Right atrium auricular region (tissue), 2 donors: Measurements from ENCODE around the gene KRTAP5-8. TPM values are rescaled to one million over a fixed set of nuclear protein-coding genes. Genes with fewer than 3 reads are reported as not detected.

ENCODE experiments used
- DNase-seq: peaks from one replicate; pipeline ENCODE4 v3.0.0-alpha.2; 2019; ENCODE audit warnings: low spot score
- H3K27ac ChIP-seq, 2 donors: fragments of 200-600 bp; sonication (generic); 1 replicate in 1 of 2; 2 replicates in 1 of 2; pipeline ENCODE4 v1.5.1; 2016 to 2019
- H3K27me3 ChIP-seq, 2 donors: fragments of 200-600 bp; sonication (generic); one replicate each; pipeline versions ENCODE4 v1.5.1 to v1.6.0; 2017 to 2019
- H3K36me3 ChIP-seq: fragments of 200-600 bp; sonication (generic); one replicate; pipeline ENCODE4 v1.5.1; 2016
- H3K4me1 ChIP-seq, 2 donors: fragments of 200-600 bp; sonication (generic); one replicate each; pipeline versions ENCODE4 v1.5.1 to v1.6.0; 2017 to 2019
- H3K4me3 ChIP-seq, 2 donors: fragments of 200-600 bp; sonication (generic); 1 replicate in 1 of 2; 2 replicates in 1 of 2; pipeline ENCODE4 v1.5.1; 2017 to 2019; ENCODE audit warnings: mild to moderate bottlenecking in 1 of 2, moderate library complexity in 1 of 2
- H3K9me3 ChIP-seq, 2 donors: fragments of 200-600 bp; sonication (generic); one replicate each; pipeline ENCODE4 v1.5.1; 2019
- CTCF ChIP-seq, 2 donors: fragments of 200-600 bp; sonication (generic); IDR thresholded peaks; one replicate each; pipeline ENCODE4 v1.5.1; 2019; ENCODE audit warnings: antibody characterized with exemption in 2 of 2
- total RNA-seq, 2 donors: library from RNA; depleted of rRNA; stranded (reverse); fragments of >200 nt; gene quantifications; one replicate each; pipeline ENCODE4 v1.1.0, GENCODE V29; 2016

The KRTAP5-8 gene
- total RNA-seq, 2 donors from 2014 or later = not detected

DNA sequence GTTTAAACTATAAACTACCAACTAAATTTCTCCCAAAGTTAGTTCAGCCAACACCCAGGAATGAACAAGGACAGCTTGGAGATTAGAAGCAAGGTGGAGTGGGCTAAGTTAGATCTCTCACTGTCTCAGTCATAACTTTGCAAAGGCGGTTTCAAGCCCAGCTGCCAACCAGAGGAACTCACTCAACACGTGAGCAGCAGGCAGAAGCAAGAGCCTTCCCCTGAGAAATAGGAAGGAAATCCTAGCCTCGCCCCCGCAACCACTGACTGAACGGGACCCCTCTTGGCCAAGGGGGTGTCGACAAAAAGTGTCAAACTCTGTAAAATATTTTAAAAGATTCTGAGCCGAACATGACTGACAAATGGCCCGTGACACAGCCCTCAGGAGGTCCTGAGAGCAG, 6.0 kb downstream of the KRTAP5-8 start:
- no peaks in the 10 kb centered on the region for H3K4me1 ChIP-seq
- H3K27me3 ChIP-seq = no peaks in the 10 kb centered on the region
- DNase-seq = no peak
- H3K9me3 ChIP-seq = no peaks in the 10 kb centered on the region
- H3K4me3 ChIP-seq = no peak overlapping the region
- no peaks in the 10 kb centered on the region for H3K36me3 ChIP-seq
- TF ChIP-seq CTCF (IDR thresholded peaks at IDR 0.05) = no peak
- H3K27ac ChIP-seq = no peak overlapping the region

- H3K36me3 ChIP-seq = no peaks in the 10 kb centered on the region
- no peaks in the 10 kb centered on the region for H3K9me3 ChIP-seq
- no peaks in the 10 kb centered on the region for H3K27me3 ChIP-seq
- H3K4me1 ChIP-seq = no peaks in the 10 kb centered on the region
- no peak for DNase-seq
- no peak for TF ChIP-seq CTCF (IDR thresholded peaks at IDR 0.05)
- H3K27ac ChIP-seq = no peak overlapping the region
- no peak overlapping the region for H3K4me3 ChIP-seq
Measured at GRCh38 chr11:71544525-71545214, 6.8 kb downstream of the KRTAP5-8 start.

DNA sequence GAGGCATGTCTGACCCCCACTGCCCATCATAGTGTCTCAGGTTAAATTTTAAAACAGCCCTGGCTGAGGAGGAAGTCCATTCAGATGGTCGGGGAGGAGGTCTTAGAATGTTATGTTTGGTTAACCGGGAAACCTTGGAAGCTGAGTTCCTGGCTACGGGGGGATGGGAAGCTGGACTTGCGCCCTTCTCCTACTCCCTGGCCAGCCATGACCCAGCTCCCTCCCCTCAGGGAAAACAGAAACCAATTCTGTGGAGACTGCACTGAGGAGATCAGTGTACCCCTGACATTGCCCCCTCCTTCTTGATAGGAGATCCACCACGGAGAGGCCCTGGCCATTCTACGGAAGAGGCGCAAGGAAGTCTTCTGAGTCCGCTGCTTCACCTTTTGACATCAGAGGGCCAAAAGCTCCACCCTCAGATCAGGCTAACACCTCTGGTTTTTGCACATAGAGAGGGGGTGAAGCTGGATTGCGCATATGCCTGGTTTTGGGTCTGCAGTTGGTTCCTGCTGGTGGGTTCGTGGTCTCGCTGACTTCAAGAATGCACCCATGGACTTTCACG, 7.7 kb downstream of the KRTAP5-8 start:
- TF ChIP-seq CTCF (IDR thresholded peaks at IDR 0.05) = no peak
- H3K27me3 ChIP-seq = no peaks in the 10 kb centered on the region
- DNase-seq = no peak
- H3K9me3 ChIP-seq = no peaks in the 10 kb centered on the region
- no peak overlapping the region for H3K4me3 ChIP-seq
- H3K4me1 ChIP-seq = no peaks in the 10 kb centered on the region
- H3K27ac ChIP-seq = no peak overlapping the region
- H3K36me3 ChIP-seq = no peaks in the 10 kb centered on the region

GRCh38 chr11:71548120-71548519, 10.3 kb downstream of the KRTAP5-8 start, which contains the start of gene KRTAP5-9:
Gene KRTAP5-9, plus strand, starts transcription at chr11:71548420. Its CDS starts 238 bp downstream, at chr11:71548658.
- H3K27me3 ChIP-seq = no peaks in the 10 kb centered on the region
- no peak within 1 kb of the TSS for H3K27ac ChIP-seq
- TF ChIP-seq CTCF (IDR thresholded peaks at IDR 0.05) = no peak
- H3K36me3 ChIP-seq = no peaks in the 10 kb centered on the region
- no peak within 1 kb of the TSS for H3K4me3 ChIP-seq
- no peaks in the 10 kb centered on the region for H3K4me1 ChIP-seq
- DNase-seq = no peak
- H3K9me3 ChIP-seq = no peaks in the 10 kb centered on the region

DNA sequence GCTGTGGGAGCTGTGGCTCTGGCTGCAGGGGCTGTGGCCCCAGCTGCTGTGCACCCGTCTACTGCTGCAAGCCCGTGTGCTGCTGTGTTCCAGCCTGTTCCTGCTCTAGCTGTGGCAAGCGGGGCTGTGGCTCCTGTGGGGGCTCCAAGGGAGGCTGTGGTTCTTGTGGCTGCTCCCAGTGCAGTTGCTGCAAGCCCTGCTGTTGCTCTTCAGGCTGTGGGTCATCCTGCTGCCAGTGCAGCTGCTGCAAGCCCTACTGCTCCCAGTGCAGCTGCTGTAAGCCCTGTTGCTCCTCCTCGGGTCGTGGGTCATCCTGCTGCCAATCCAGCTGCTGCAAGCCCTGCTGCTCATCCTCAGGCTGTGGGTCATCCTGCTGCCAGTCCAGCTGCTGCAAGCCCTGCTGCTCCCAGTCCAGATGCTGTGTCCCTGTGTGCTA, 10.9 kb downstream of the KRTAP5-8 start:
- Histone ChIP-seq H3K27ac (no peak overlapping the region), H3K4me1 (no peaks in the 10 kb centered on the region), H3K4me3 (no peak overlapping the region), H3K36me3 (no peaks in the 10 kb centered on the region), H3K27me3 (no peaks in the 10 kb centered on the region), H3K9me3 (no peaks in the 10 kb centered on the region)
- no peak for TF ChIP-seq CTCF (IDR thresholded peaks at IDR 0.05)
- DNase-seq = no peak
